GM23338 (cell line): ENCODE results near the gene MYO5B. TPM values are rescaled to one million over a fixed set of nuclear protein-coding genes. Genes with fewer than 3 reads are reported as not detected.

Experiments
- ATAC-seq: fragments of 200-7000 bp; cut with Tn5 transposase; 3 replicates; pipeline ENCODE4 v1.9.1; 2020
- DNase-seq: peaks from one replicate; pipeline ENCODE4 v3.0.0-alpha.2; 2015; ENCODE audit warnings: low spot score
- H2AFZ ChIP-seq: fragments of 200-600 bp; sonication (generic); 2 replicates; pipeline ENCODE4 v1.8.0; 2016; ENCODE audit warnings: antibody characterized with exemption, mild to moderate bottlenecking, moderate library complexity
- H3F3A ChIP-seq: fragments of 200-600 bp; sonication (generic); replicated peaks from 2 replicates; pipeline ENCODE4 v1.8.0; 2017; ENCODE audit warnings: antibody characterized with exemption, mixed run types, low read depth
- H3K27ac ChIP-seq: fragments of 200-600 bp; sonication (generic); 2 replicates; pipeline ENCODE4 v1.6.1; 2016; ENCODE audit warnings: low read depth
- H3K27me3 ChIP-seq: fragments of 200-600 bp; sonication (generic); 2 replicates; pipeline ENCODE4 v1.8.0; 2016; ENCODE audit warnings: mild to moderate bottlenecking, mixed run types, moderate library complexity; ENCODE audit not compliant: insufficient read depth
- H3K36me3 ChIP-seq: fragments of 200-600 bp; sonication (generic); 2 replicates; pipeline ENCODE4 v1.8.0; 2016; ENCODE audit warnings: mild to moderate bottlenecking; ENCODE audit not compliant: insufficient read depth
- H3K4me1 ChIP-seq: fragments of 200-600 bp; sonication (generic); 2 replicates; pipeline ENCODE4 v1.8.0; 2016; ENCODE audit warnings: mild to moderate bottlenecking, moderate library complexity; ENCODE audit not compliant: insufficient read depth
- H3K4me2 ChIP-seq: fragments of 200-600 bp; sonication (generic); 2 replicates; pipeline ENCODE4 v1.7.1; 2017; ENCODE audit warnings: mixed run types
- H3K4me3 ChIP-seq: fragments of 200-600 bp; sonication (generic); 2 replicates; pipeline ENCODE4 v1.6.1; 2016; ENCODE audit warnings: mixed run types
- H3K79me2 ChIP-seq: fragments of 200-600 bp; sonication (generic); replicated peaks from 2 replicates; pipeline ENCODE4 v1.8.0; 2017; ENCODE audit warnings: mild to moderate bottlenecking; ENCODE audit not compliant: insufficient read depth
- H3K9me2 ChIP-seq: fragments of 200-600 bp; sonication (generic); 2 replicates; pipeline ENCODE4 v1.8.0; 2017; ENCODE audit not compliant: insufficient read depth
- H4K20me1 ChIP-seq: fragments of 200-600 bp; sonication (generic); replicated peaks from 2 replicates; pipeline ENCODE4 v1.8.0; 2017; ENCODE audit warnings: mild to moderate bottlenecking; ENCODE audit not compliant: insufficient read depth
- H3K27ac Mint-ChIP-seq: 2 replicates; pipeline ENCODE4 v1.8.0; 2020; ENCODE audit warnings: inconsistent platforms, mild to moderate bottlenecking, moderate library complexity, mixed read lengths
- H3K27me3 Mint-ChIP-seq: 3 replicates; pipeline ENCODE4 v1.8.0; 2022; ENCODE audit warnings: low read depth, mild to moderate bottlenecking, moderate library complexity, mixed read lengths, inconsistent platforms; ENCODE audit not compliant: insufficient read depth, poor library complexity
- H3K36me3 Mint-ChIP-seq: 3 replicates; pipeline ENCODE4 v1.8.0; 2021; ENCODE audit warnings: low read depth, mild to moderate bottlenecking, inconsistent platforms, moderate library complexity, mixed read lengths
- H3K4me1 Mint-ChIP-seq: 3 replicates; pipeline ENCODE4 v1.8.0; 2020; ENCODE audit warnings: mild to moderate bottlenecking, inconsistent platforms, mixed read lengths
- H3K4me3 Mint-ChIP-seq: 3 replicates; pipeline ENCODE4 v1.8.0; 2021; ENCODE audit warnings: moderate library complexity, mild to moderate bottlenecking, inconsistent platforms, mixed read lengths
- H3K9me3 Mint-ChIP-seq: 3 replicates; pipeline ENCODE4 v1.8.0; 2020; ENCODE audit warnings: moderate library complexity, mild to moderate bottlenecking, inconsistent platforms, mixed read lengths
- CREB1 ChIP-seq: fragments of 250-450 bp; sonication (Bioruptor Pico); IDR thresholded peaks from 2 replicates; pipeline ENCODE4 v1.5.0; 2020; ENCODE audit warnings: low read depth, mild to moderate bottlenecking, moderate library complexity
- EZH2phosphoT487 ChIP-seq: fragments of 200-600 bp; sonication (generic); IDR thresholded peaks from one replicate; pipeline ENCODE4 v1.8.1; 2018; ENCODE audit warnings: antibody characterized with exemption; ENCODE audit not compliant: unreplicated experiment
- JUNB ChIP-seq: IDR thresholded peaks from one replicate; pipeline ENCODE4 v1.6.1; 2016; ENCODE audit warnings: antibody characterized with exemption; ENCODE audit not compliant: unreplicated experiment
- NANOG ChIP-seq: IDR thresholded peaks from 2 replicates; pipeline ENCODE4 v1.6.1; 2016; ENCODE audit warnings: antibody characterized with exemption, borderline replicate concordance
- POLR2AphosphoS5 ChIP-seq: IDR thresholded peaks from 2 replicates; pipeline ENCODE4 v1.6.1; 2016; ENCODE audit warnings: antibody characterized with exemption, low read depth
- polyA plus RNA-seq: library from polyadenylated mRNA; unstranded; fragments of >200 nt; fragmentation: Nextera tagmentation; extraction: Ambion mirVana; gene quantifications from 2 replicates; pipeline ENCODE4 v1.2.1, GENCODE V29; 2016
- total RNA-seq: library from RNA; depleted of rRNA; stranded (reverse); fragments of >200 nt; shearing (Covaris generic); gene quantifications from 2 replicates; pipeline ENCODE4 v1.2.3, GENCODE V29; 2014
- TF ChIP-seq, protein P1 (sequence below): fragments of 250-450 bp; sonication (Bioruptor Pico); IDR thresholded peaks from 2 replicates; pipeline ENCODE4 v1.5.0; 2020; ENCODE audit warnings: mild to moderate bottlenecking, moderate library complexity
- TF ChIP-seq, protein P2 (sequence below): IDR thresholded peaks from one replicate; pipeline ENCODE4 v1.6.1; 2018; ENCODE audit warnings: antibody characterized with exemption; ENCODE audit not compliant: unreplicated experiment
- TF ChIP-seq, protein P3 (sequence below), 2 experiments: fragments of 200-600 bp in 1 of 2; sonication (generic) in 1 of 2; conservative IDR thresholded peaks; 2 replicates each; pipeline versions ENCODE4 v1.5.1 to v1.6.1; 2016 to 2017; ENCODE audit warnings: antibody characterized with exemption in 2 of 2, low read depth in 2 of 2, mild to moderate bottlenecking in 2 of 2, moderate library complexity in 1 of 2

Gene MYO5B
- total and polyA plus RNA-seq, 2 experiments from 2014 or later = 3.2 to 19.1 TPM

DNA sequence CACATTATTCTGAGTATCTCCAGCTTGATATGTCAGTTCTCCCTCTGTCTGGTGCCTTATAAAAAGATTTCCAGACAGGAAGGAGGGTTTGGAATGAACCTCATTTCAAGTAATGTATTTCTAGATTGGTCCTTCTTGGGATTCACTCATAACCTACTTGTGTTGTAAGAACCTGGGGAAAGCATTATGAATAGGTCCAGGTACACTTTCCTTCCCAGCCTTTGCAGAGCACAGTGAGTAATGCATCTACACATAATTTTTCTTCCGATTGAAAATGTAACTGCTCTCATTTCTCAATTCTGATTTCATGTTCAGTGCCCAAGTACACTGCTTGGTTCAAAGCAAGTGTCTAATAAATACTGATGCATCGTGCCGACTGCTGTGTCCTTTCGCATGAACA, 356.6 kb downstream of the MYO5B start:
- Histone ChIP-seq H3K36me3 (no peaks in the 10 kb centered on the region), H3K4me3 (no peak overlapping the region), H2AFZ (no peak overlapping the region), H3K27me3 (no peaks in the 10 kb centered on the region), H3K4me2 (no peak overlapping the region), H3K27ac (no peak overlapping the region), H3F3A (no peaks in the 10 kb centered on the region), H3K4me1 (no peaks in the 10 kb centered on the region), H3K79me2 (no peaks in the 10 kb centered on the region), H4K20me1 (no peaks in the 10 kb centered on the region), H3K9me2 (no peaks in the 10 kb centered on the region)
- H3K4me1 Mint-ChIP-seq = no peaks in the 10 kb centered on the region
- no peaks in the 10 kb centered on the region; the same call in 2 of the 3 replicates for H3K36me3 Mint-ChIP-seq
- no peak for TF ChIP-seq POLR2AphosphoS5
- no peak for TF ChIP-seq EZH2phosphoT487
- TF ChIP-seq CREB1 (CRISPR knock-in tag) = no peak
- TF ChIP-seq, protein P1, sequence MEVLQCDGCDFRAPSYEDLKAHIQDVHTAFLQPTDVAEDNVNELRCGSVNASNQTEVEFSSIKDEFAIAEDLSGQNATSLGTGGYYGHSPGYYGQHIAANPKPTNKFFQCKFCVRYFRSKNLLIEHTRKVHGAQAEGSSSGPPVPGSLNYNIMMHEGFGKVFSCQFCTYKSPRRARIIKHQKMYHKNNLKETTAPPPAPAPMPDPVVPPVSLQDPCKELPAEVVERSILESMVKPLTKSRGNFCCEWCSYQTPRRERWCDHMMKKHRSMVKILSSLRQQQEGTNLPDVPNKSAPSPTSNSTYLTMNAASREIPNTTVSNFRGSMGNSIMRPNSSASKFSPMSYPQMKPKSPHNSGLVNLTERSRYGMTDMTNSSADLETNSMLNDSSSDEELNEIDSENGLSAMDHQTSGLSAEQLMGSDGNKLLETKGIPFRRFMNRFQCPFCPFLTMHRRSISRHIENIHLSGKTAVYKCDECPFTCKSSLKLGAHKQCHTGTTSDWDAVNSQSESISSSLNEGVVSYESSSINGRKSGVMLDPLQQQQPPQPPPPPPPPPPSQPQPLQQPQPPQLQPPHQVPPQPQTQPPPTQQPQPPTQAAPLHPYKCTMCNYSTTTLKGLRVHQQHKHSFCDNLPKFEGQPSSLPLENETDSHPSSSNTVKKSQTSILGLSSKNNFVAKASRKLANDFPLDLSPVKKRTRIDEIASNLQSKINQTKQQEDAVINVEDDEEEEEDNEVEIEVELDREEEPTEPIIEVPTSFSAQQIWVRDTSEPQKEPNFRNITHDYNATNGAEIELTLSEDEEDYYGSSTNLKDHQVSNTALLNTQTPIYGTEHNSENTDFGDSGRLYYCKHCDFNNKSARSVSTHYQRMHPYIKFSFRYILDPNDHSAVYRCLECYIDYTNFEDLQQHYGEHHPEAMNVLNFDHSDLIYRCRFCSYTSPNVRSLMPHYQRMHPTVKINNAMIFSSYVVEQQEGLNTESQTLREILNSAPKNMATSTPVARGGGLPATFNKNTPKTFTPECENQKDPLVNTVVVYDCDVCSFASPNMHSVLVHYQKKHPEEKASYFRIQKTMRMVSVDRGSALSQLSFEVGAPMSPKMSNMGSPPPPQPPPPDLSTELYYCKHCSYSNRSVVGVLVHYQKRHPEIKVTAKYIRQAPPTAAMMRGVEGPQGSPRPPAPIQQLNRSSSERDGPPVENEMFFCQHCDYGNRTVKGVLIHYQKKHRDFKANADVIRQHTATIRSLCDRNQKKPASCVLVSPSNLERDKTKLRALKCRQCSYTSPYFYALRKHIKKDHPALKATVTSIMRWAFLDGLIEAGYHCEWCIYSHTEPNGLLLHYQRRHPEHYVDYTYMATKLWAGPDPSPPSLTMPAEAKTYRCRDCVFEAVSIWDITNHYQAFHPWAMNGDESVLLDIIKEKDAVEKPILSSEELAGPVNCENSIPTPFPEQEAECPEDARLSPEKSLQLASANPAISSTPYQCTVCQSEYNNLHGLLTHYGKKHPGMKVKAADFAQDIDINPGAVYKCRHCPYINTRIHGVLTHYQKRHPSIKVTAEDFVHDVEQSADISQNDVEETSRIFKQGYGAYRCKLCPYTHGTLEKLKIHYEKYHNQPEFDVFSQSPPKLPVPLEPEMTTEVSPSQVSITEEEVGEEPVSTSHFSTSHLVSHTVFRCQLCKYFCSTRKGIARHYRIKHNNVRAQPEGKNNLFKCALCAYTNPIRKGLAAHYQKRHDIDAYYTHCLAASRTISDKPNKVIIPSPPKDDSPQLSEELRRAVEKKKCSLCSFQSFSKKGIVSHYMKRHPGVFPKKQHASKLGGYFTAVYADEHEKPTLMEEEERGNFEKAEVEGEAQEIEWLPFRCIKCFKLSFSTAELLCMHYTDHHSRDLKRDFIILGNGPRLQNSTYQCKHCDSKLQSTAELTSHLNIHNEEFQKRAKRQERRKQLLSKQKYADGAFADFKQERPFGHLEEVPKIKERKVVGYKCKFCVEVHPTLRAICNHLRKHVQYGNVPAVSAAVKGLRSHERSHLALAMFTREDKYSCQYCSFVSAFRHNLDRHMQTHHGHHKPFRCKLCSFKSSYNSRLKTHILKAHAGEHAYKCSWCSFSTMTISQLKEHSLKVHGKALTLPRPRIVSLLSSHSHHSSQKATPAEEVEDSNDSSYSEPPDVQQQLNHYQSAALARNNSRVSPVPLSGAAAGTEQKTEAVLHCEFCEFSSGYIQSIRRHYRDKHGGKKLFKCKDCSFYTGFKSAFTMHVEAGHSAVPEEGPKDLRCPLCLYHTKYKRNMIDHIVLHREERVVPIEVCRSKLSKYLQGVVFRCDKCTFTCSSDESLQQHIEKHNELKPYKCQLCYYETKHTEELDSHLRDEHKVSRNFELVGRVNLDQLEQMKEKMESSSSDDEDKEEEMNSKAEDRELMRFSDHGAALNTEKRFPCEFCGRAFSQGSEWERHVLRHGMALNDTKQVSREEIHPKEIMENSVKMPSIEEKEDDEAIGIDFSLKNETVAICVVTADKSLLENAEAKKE (CRISPR knock-in tag) = no peak
- no peak for TF ChIP-seq JUNB
- TF ChIP-seq, protein P2, sequence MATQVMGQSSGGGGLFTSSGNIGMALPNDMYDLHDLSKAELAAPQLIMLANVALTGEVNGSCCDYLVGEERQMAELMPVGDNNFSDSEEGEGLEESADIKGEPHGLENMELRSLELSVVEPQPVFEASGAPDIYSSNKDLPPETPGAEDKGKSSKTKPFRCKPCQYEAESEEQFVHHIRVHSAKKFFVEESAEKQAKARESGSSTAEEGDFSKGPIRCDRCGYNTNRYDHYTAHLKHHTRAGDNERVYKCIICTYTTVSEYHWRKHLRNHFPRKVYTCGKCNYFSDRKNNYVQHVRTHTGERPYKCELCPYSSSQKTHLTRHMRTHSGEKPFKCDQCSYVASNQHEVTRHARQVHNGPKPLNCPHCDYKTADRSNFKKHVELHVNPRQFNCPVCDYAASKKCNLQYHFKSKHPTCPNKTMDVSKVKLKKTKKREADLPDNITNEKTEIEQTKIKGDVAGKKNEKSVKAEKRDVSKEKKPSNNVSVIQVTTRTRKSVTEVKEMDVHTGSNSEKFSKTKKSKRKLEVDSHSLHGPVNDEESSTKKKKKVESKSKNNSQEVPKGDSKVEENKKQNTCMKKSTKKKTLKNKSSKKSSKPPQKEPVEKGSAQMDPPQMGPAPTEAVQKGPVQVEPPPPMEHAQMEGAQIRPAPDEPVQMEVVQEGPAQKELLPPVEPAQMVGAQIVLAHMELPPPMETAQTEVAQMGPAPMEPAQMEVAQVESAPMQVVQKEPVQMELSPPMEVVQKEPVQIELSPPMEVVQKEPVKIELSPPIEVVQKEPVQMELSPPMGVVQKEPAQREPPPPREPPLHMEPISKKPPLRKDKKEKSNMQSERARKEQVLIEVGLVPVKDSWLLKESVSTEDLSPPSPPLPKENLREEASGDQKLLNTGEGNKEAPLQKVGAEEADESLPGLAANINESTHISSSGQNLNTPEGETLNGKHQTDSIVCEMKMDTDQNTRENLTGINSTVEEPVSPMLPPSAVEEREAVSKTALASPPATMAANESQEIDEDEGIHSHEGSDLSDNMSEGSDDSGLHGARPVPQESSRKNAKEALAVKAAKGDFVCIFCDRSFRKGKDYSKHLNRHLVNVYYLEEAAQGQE = no peak
- TF ChIP-seq, protein P3, sequence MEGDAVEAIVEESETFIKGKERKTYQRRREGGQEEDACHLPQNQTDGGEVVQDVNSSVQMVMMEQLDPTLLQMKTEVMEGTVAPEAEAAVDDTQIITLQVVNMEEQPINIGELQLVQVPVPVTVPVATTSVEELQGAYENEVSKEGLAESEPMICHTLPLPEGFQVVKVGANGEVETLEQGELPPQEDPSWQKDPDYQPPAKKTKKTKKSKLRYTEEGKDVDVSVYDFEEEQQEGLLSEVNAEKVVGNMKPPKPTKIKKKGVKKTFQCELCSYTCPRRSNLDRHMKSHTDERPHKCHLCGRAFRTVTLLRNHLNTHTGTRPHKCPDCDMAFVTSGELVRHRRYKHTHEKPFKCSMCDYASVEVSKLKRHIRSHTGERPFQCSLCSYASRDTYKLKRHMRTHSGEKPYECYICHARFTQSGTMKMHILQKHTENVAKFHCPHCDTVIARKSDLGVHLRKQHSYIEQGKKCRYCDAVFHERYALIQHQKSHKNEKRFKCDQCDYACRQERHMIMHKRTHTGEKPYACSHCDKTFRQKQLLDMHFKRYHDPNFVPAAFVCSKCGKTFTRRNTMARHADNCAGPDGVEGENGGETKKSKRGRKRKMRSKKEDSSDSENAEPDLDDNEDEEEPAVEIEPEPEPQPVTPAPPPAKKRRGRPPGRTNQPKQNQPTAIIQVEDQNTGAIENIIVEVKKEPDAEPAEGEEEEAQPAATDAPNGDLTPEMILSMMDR (conservative IDR thresholded peaks at IDR 0.05; ENCODE audit: low read depth in 2 of 2) = no peak
- no peak for TF ChIP-seq NANOG
- H3K4me3 Mint-ChIP-seq = no peak overlapping the region
- no peak for ATAC-seq
- no peak overlapping the region for H3K27ac Mint-ChIP-seq
- no peaks in the 10 kb centered on the region for H3K27me3 Mint-ChIP-seq
- no peak for DNase-seq
- no peaks in the 10 kb centered on the region for H3K9me3 Mint-ChIP-seq
